ENCODE data around the gene NFIX.

GRCh38 chr19:13066226-13066625, 71.0 kb downstream of the NFIX start:
- TF ChIP-seq CTCF (conservative IDR thresholded peaks at IDR 0.05 in 1 of 2, IDR thresholded peaks at IDR 0.05 in 1 of 2; ENCODE audit: low read depth in 1 of 2, low read length in 2 of 2) (no peak), EZH2 (IDR thresholded peaks at IDR 0.05; ENCODE audit: low read length, missing control alignments) (no peak)
